HEK293 (cell line): Measurements from ENCODE around the gene SYNE1.
"Not testable (repeated sequence)": the region's sequence is repeated elsewhere in the genome, so short reads cannot be mapped to it uniquely, and the experiment has no call there.

Experiments used
- CTCF ChIA-PET: fragments of 350-600 bp; formaldehyde crosslinking; extraction: SDS; loops from one replicate; lab custom pipeline; 2021; ENCODE audit warnings: antibody characterized with exemption; lab: Yijun Ruan, JAX
- POLR2A ChIA-PET: fragments of 300-600 bp; formaldehyde crosslinking; extraction: SDS; loops from one replicate; lab custom pipeline; 2020; ENCODE audit warnings: antibody characterized with exemption, inconsistent platforms; lab: Yijun Ruan, JAX
- H3K27ac ChIP-seq: fragments of 200-500 bp; sonication (Bioruptor generic); 2 replicates; pipeline ENCODE4 v1.5.1; 2014; ENCODE audit warnings: low read depth, low read length, control low read depth, inconsistent platforms; ENCODE audit errors: extremely low read depth
- H3K36me3 ChIP-seq, 2 experiments: fragments of 200-500 bp in 1 of 2; sonication (Bioruptor generic) in 1 of 2; 1 replicate in 1 of 2; 2 replicates in 1 of 2; pipeline ENCODE4 v1.5.1; 2014 to 2017; ENCODE audit warnings: inconsistent platforms in 2 of 2, low read length in 2 of 2; ENCODE audit not compliant: control insufficient read depth in 2 of 2, insufficient read depth in 1 of 2
- H3K4me1 ChIP-seq: fragments of 200-500 bp; sonication (Bioruptor generic); 2 replicates; pipeline ENCODE4 v1.5.1; 2014; ENCODE audit warnings: mild to moderate bottlenecking, low read length, inconsistent platforms; ENCODE audit not compliant: control insufficient read depth, insufficient read depth
- H3K4me3 ChIP-seq: 2 replicates; pipeline ENCODE4 v1.5.1; 2011; ENCODE audit warnings: low read depth, mild to moderate bottlenecking, control low read depth, low read length, moderate library complexity
- H3K9me3 ChIP-seq: fragments of 200-500 bp; sonication (Bioruptor generic); 2 replicates; pipeline ENCODE4 v1.5.1; 2014; ENCODE audit warnings: low read depth, low read length, inconsistent platforms; ENCODE audit not compliant: control insufficient read depth, insufficient read depth
- BCL11A ChIP-seq: fragments of 450-650 bp; formaldehyde crosslinking; IDR thresholded peaks from 2 replicates; pipeline ENCODE4 v1.5.1; 2016; ENCODE audit warnings: low read depth, missing biosample characterization, missing genetic modification characterization
- GFI1B ChIP-seq: fragments of 450-650 bp; formaldehyde crosslinking; IDR thresholded peaks from 2 replicates; pipeline ENCODE4 v1.5.1; 2016; ENCODE audit warnings: missing biosample characterization, missing genetic modification characterization
- MYNN ChIP-seq: fragments of 450-650 bp; formaldehyde crosslinking; IDR thresholded peaks from 2 replicates; pipeline ENCODE4 v1.5.1; 2016; ENCODE audit warnings: missing biosample characterization, missing genetic modification characterization, borderline replicate concordance
- PRDM1 ChIP-seq: fragments of 450-650 bp; formaldehyde crosslinking; IDR thresholded peaks from 2 replicates; pipeline ENCODE4; 2016; ENCODE audit warnings: missing biosample characterization, missing genetic modification characterization
- RBAK ChIP-seq: fragments of 450-650 bp; formaldehyde crosslinking; IDR thresholded peaks from 2 replicates; pipeline ENCODE4 v1.5.1; 2016; ENCODE audit warnings: missing biosample characterization, missing genetic modification characterization
- REPIN1 ChIP-seq: fragments of 450-650 bp; formaldehyde crosslinking; IDR thresholded peaks from 2 replicates; pipeline ENCODE4 v1.5.1; 2017; ENCODE audit warnings: missing biosample characterization, missing genetic modification characterization, low read depth
- SETDB1 ChIP-seq: IDR thresholded peaks from one replicate; pipeline ENCODE4 v1.6.1; 2017; ENCODE audit warnings: mild to moderate bottlenecking, low read length, moderate library complexity, mixed read lengths; ENCODE audit not compliant: insufficient read length
- TRIM28 ChIP-seq: IDR thresholded peaks from 2 replicates; pipeline ENCODE4 v1.6.1; 2011; ENCODE audit warnings: low read length, control low read depth, borderline replicate concordance
- YY2 ChIP-seq: fragments of 450-650 bp; formaldehyde crosslinking; IDR thresholded peaks from 2 replicates; pipeline ENCODE4 v1.5.1; 2016; ENCODE audit warnings: missing biosample characterization, missing genetic modification characterization
- ZEB2 ChIP-seq: fragments of 450-650 bp; formaldehyde crosslinking; IDR thresholded peaks from 2 replicates; pipeline ENCODE4 v1.5.1; 2016; ENCODE audit warnings: missing biosample characterization, missing genetic modification characterization
- ZNF112 ChIP-seq: fragments of 450-650 bp; formaldehyde crosslinking; IDR thresholded peaks from 2 replicates; pipeline ENCODE4 v1.5.0; 2017; ENCODE audit warnings: missing biosample characterization, missing genetic modification characterization
- ZNF114 ChIP-seq: fragments of 450-650 bp; formaldehyde crosslinking; IDR thresholded peaks from 2 replicates; pipeline ENCODE4 v1.5.0; 2017; ENCODE audit warnings: missing biosample characterization, missing genetic modification characterization
- ZNF157 ChIP-seq: fragments of 450-650 bp; formaldehyde crosslinking; IDR thresholded peaks from 2 replicates; pipeline ENCODE4 v1.5.1; 2016; ENCODE audit warnings: missing biosample characterization, missing genetic modification characterization
- ZNF266 ChIP-seq: fragments of 450-650 bp; formaldehyde crosslinking; IDR thresholded peaks from 2 replicates; pipeline ENCODE4 v1.5.1; 2016; ENCODE audit warnings: missing biosample characterization, missing genetic modification characterization, low read depth
- ZNF350 ChIP-seq: fragments of 450-650 bp; formaldehyde crosslinking; IDR thresholded peaks from 2 replicates; pipeline ENCODE4 v1.5.0; 2017; ENCODE audit warnings: missing biosample characterization, mild to moderate bottlenecking, missing genetic modification characterization
- ZNF521 ChIP-seq: fragments of 450-650 bp; formaldehyde crosslinking; IDR thresholded peaks from 2 replicates; pipeline ENCODE4 v1.5.1; 2017; ENCODE audit warnings: missing biosample characterization, mild to moderate bottlenecking, missing genetic modification characterization
- ZNF544 ChIP-seq: fragments of 450-650 bp; formaldehyde crosslinking; IDR thresholded peaks from 2 replicates; pipeline ENCODE4 v1.5.0; 2017; ENCODE audit warnings: missing biosample characterization, missing genetic modification characterization
- ZNF548 ChIP-seq: fragments of 450-650 bp; formaldehyde crosslinking; IDR thresholded peaks from 2 replicates; pipeline ENCODE4 v1.5.1; 2016; ENCODE audit warnings: missing biosample characterization, missing genetic modification characterization
- ZNF558 ChIP-seq: fragments of 450-650 bp; formaldehyde crosslinking; IDR thresholded peaks from 2 replicates; pipeline ENCODE4 v1.5.1; 2016; ENCODE audit warnings: missing biosample characterization, missing genetic modification characterization
- ZNF560 ChIP-seq: fragments of 450-650 bp; formaldehyde crosslinking; IDR thresholded peaks from 2 replicates; pipeline ENCODE4 v1.5.1; 2017; ENCODE audit warnings: missing biosample characterization, missing genetic modification characterization, borderline replicate concordance
- ZNF645 ChIP-seq: fragments of 450-650 bp; formaldehyde crosslinking; IDR thresholded peaks from 2 replicates; pipeline ENCODE4; 2016; ENCODE audit warnings: missing biosample characterization, missing genetic modification characterization
- ZNF707 ChIP-seq: fragments of 450-650 bp; formaldehyde crosslinking; IDR thresholded peaks from 2 replicates; pipeline ENCODE4 v1.5.1; 2016; ENCODE audit warnings: missing biosample characterization, missing genetic modification characterization
- ZNF76 ChIP-seq: fragments of 450-650 bp; formaldehyde crosslinking; IDR thresholded peaks from 2 replicates; pipeline ENCODE4; 2016; ENCODE audit warnings: low read depth, missing biosample characterization, missing genetic modification characterization, borderline replicate concordance
- ZSCAN23 ChIP-seq: fragments of 450-650 bp; formaldehyde crosslinking; IDR thresholded peaks from 2 replicates; pipeline ENCODE4 v1.5.1; 2016; ENCODE audit warnings: missing biosample characterization, missing genetic modification characterization
- TF ChIP-seq, protein P1 (sequence below): fragments of 450-650 bp; formaldehyde crosslinking; optimal IDR thresholded peaks from 2 replicates; pipeline ENCODE3; 2016; ENCODE audit warnings: missing biosample characterization, mild to moderate bottlenecking, missing genetic modification characterization

SYNE1 gene

DNA sequence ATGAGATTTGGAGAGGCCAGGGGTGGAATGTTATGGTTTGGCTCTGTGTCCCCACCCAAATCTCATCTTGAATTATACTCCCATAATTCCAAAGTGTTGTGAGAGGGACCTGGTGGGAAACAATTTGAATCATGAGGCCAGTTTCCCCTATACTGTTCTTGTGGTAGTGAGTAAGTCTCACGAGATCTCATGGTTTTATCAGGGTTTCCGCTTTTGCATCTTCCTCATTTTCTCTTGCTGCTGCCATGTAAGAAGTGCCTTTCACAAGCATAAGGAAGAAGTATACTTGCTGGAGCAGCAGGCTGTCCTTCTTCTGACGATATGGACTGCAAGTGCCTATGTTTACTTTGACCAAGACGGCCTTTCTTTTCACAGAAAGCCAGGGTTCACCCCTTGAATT lies 559.2 kb downstream of the SYNE1 start:
- Histone ChIP-seq H3K4me3 (no peak overlapping the region), H3K4me1 (no peaks in the 10 kb centered on the region), H3K36me3 (no peaks in the 10 kb centered on the region)
- POLR2A ChIA-PET: no interaction called here
- CTCF ChIA-PET: interaction anchor here (0.6 kb wide), 1 partner anchor 112 kb away, joined by 3 read pairs; no protein-coding TSS in a partner anchor
- TF ChIP-seq ZNF157 (tag by site-specific recombination) (no peak), RBAK (no peak), ZNF560 (tag by site-specific recombination) (no peak), REPIN1 (tag by site-specific recombination) (no peak), ZNF544 (no peak)
- TF ChIP-seq, protein P1, sequence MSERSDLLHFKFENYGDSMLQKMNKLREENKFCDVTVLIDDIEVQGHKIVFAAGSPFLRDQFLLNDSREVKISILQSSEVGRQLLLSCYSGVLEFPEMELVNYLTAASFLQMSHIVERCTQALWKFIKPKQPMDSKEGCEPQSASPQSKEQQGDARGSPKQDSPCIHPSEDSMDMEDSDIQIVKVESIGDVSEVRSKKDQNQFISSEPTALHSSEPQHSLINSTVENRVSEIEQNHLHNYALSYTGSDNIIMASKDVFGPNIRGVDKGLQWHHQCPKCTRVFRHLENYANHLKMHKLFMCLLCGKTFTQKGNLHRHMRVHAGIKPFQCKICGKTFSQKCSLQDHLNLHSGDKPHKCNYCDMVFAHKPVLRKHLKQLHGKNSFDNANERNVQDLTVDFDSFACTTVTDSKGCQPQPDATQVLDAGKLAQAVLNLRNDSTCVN (tag by site-specific recombination): no peak
- TF ChIP-seq, all 188 proteins: peak for 0
- Histone ChIP-seq H3K27ac (no peak overlapping the region), H3K9me3 (no peaks in the 10 kb centered on the region)

DNA sequence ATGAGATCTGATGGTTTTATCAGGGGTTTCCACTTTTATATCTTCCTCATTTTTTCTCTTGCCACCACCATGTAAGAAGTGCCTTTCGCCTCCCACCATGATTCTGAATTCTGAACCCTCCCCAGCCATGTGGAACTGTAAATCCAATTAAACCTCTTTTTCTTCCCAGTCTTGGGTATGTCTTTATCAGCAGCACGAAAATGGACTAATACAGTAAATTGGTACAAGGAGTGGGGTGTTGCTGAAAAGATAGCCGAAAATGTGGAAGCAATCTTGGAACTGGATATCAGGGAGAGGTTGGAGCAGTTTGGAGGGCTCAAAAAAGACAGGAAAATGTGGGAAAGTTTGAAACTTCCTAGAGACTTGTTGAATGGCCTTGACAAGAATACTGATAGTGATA lies 560.9 kb downstream of the SYNE1 start:
- H3K4me3 ChIP-seq, H3K36me3 ChIP-seq, CTCF ChIA-PET, POLR2A ChIA-PET, H3K9me3 ChIP-seq, H3K4me1 ChIP-seq, H3K27ac ChIP-seq: not testable (repeated sequence)
- TF ChIP-seq SETDB1 (peak; percentile 72), ZNF707 (peak; percentile 97), TRIM28 (0 out of 2 replicates have a peak, but pooled peaks have one; percentile 54)

- Histone ChIP-seq H3K9me3 (no peaks in the 10 kb centered on the region), H3K4me3 (no peak overlapping the region), H3K4me1 (peaks cover 11% of the 10 kb centered on the region), H3K36me3 (no peaks in the 10 kb centered on the region), H3K27ac (no peak overlapping the region)
- ChIA-PET POLR2A (no interaction called here), CTCF (interaction anchor here (0.6 kb wide), 1 partner anchor 37 kb away, joined by 3 read pairs; no protein-coding TSS in a partner anchor)
- no peak for TF ChIP-seq ZNF558 (tag by site-specific recombination)
- TF ChIP-seq ZSCAN23: no peak
- no peak for TF ChIP-seq PRDM1 (tag by site-specific recombination)
- TF ChIP-seq ZNF76: no peak
- no peak for TF ChIP-seq YY2 (tag by site-specific recombination)
- TF ChIP-seq ZNF114: no peak
- no peak for TF ChIP-seq ZNF112 (tag by site-specific recombination)
- TF ChIP-seq ZNF645: no peak
- TF ChIP-seq ZNF548 (tag by site-specific recombination): no peak
- no peak for TF ChIP-seq ZNF350 (tag by site-specific recombination)
- no peak for TF ChIP-seq ZEB2
- no peak for TF ChIP-seq ZNF266 (tag by site-specific recombination)
- TF ChIP-seq GFI1B (tag by site-specific recombination): no peak
- no peak for TF ChIP-seq ZNF521 (tag by site-specific recombination)
- no peak for TF ChIP-seq BCL11A (tag by site-specific recombination)
- TF ChIP-seq MYNN (tag by site-specific recombination): no peak
These were observed 565.3 kb downstream of the SYNE1 start for GRCh38 chr6:152071843-152072242.
